Trophoblast cell (in vitro differentiated cells and primary cell): ENCODE data around the gene SCN7A.
A peak's percentile ranks its signal among the peaks of the same experiment; 100 is the strongest.

Experiments
- DNase-seq, 2 donors: peaks; one replicate each; pipeline ENCODE4 v3.0.0-alpha.2; 2016
- H2AFZ ChIP-seq: 2 replicates; pipeline ENCODE4 v1.6.1; 2013; ENCODE audit warnings: low read length, moderate library complexity, mild to moderate bottlenecking; ENCODE audit not compliant: insufficient read depth, poor library complexity
- H2AK5ac ChIP-seq: 2 replicates; pipeline ENCODE4 v1.6.1; 2013; ENCODE audit warnings: mild to moderate bottlenecking, low read length
- H2BK120ac ChIP-seq: 2 replicates; pipeline ENCODE4 v1.6.1; 2013; ENCODE audit warnings: low read length, mild to moderate bottlenecking, moderate library complexity; ENCODE audit not compliant: insufficient read depth, poor library complexity
- H2BK12ac ChIP-seq: 2 replicates; pipeline ENCODE4 v1.6.1; 2013; ENCODE audit warnings: mild to moderate bottlenecking, low read length, moderate library complexity
- H2BK5ac ChIP-seq: 2 replicates; pipeline ENCODE4 v1.6.1; 2013; ENCODE audit warnings: low read length, low read depth, moderate library complexity, mild to moderate bottlenecking; ENCODE audit not compliant: poor library complexity
- H3K14ac ChIP-seq: 2 replicates; pipeline ENCODE4 v1.6.1; 2013; ENCODE audit warnings: mild to moderate bottlenecking, low read length
- H3K18ac ChIP-seq: 2 replicates; pipeline ENCODE4 v1.6.1; 2013; ENCODE audit warnings: mild to moderate bottlenecking, low read length
- H3K23ac ChIP-seq: 2 replicates; pipeline ENCODE4 v1.6.1; 2013; ENCODE audit warnings: low read length
- H3K27ac ChIP-seq: 2 replicates; pipeline ENCODE4 v1.5.1; 2013; ENCODE audit warnings: low read depth, mild to moderate bottlenecking, inconsistent platforms, low read length, moderate library complexity
- H3K27me3 ChIP-seq: 2 replicates; pipeline ENCODE4 v1.6.1; 2013; ENCODE audit warnings: inconsistent platforms, mild to moderate bottlenecking, low read length, moderate library complexity; ENCODE audit not compliant: insufficient read depth
- H3K36me3 ChIP-seq, 2 experiments: 1 replicate in 1 of 2; 2 replicates in 1 of 2; pipeline ENCODE4 v1.6.1; 2013; ENCODE audit warnings: low read length in 2 of 2, mild to moderate bottlenecking in 2 of 2, moderate library complexity in 1 of 2; ENCODE audit not compliant: insufficient read depth in 2 of 2, control insufficient read depth in 1 of 2
- H3K4ac ChIP-seq: 2 replicates; pipeline ENCODE4 v1.6.1; 2013; ENCODE audit warnings: low read depth, mild to moderate bottlenecking, low read length, moderate library complexity
- H3K4me1 ChIP-seq, 2 experiments: 1 replicate in 1 of 2; 2 replicates in 1 of 2; pipeline ENCODE4 v1.6.1; 2013; ENCODE audit warnings: low read length in 2 of 2, mild to moderate bottlenecking in 2 of 2, moderate library complexity in 1 of 2; ENCODE audit not compliant: insufficient read depth in 2 of 2, control insufficient read depth in 1 of 2
- H3K4me2 ChIP-seq: 2 replicates; pipeline ENCODE4 v1.6.1; 2013; ENCODE audit warnings: inconsistent platforms, mild to moderate bottlenecking, low read length, moderate library complexity
- H3K4me3 ChIP-seq: 2 replicates; pipeline ENCODE4 v1.5.1; 2013; ENCODE audit warnings: mild to moderate bottlenecking, low read depth, low read length, inconsistent platforms
- H3K79me1 ChIP-seq: one replicate; pipeline ENCODE4 v1.6.1; 2013; ENCODE audit warnings: low read length
- H3K79me2 ChIP-seq: 2 replicates; pipeline ENCODE4 v1.6.1; 2013; ENCODE audit warnings: low read length, mild to moderate bottlenecking; ENCODE audit not compliant: control insufficient read depth, insufficient read depth, poor library complexity
- H3K9ac ChIP-seq: 2 replicates; pipeline ENCODE4 v1.6.1; 2013; ENCODE audit warnings: mild to moderate bottlenecking, low read length
- H3K9me3 ChIP-seq: 2 replicates; pipeline ENCODE4 v1.6.1; 2013; ENCODE audit warnings: low read depth, mild to moderate bottlenecking, control low read depth, inconsistent platforms, low read length; ENCODE audit not compliant: insufficient read depth
- H4K12ac ChIP-seq: 2 replicates; pipeline ENCODE4 v1.6.1; 2013; ENCODE audit warnings: low read depth, mild to moderate bottlenecking, low read length, moderate library complexity
- H4K8ac ChIP-seq: 2 replicates; pipeline ENCODE4 v1.6.1; 2013; ENCODE audit warnings: low read depth, mild to moderate bottlenecking, low read length, moderate library complexity
- H4K91ac ChIP-seq: one replicate; pipeline ENCODE4 v1.6.1; 2013; ENCODE audit warnings: low read depth, mild to moderate bottlenecking, low read length, moderate library complexity
- WGBS: extraction: QIAGEN DNeasy Blood & Tissue Kit; methylation state at CpG from one replicate; pipeline ENCODE4 v1.1.7; 2013; ENCODE audit warnings: missing lambda C conversion rate; ENCODE audit not compliant: insufficient read length, insufficient coverage; ENCODE audit errors: extremely low coverage; 5-methylcytosine and 5-hydroxymethylcytosine counted together

Gene SCN7A

GRCh38 chr2:166487171-166487570 is 6.9 kb downstream of the SCN7A start:
- no peak overlapping the region for H3K18ac ChIP-seq
- DNase-seq = no peak
- no peaks in the 10 kb centered on the region for H3K4me1 ChIP-seq
- no peak overlapping the region for H4K8ac ChIP-seq
- H2BK5ac ChIP-seq = no peak overlapping the region
- no peak overlapping the region for H3K4me2 ChIP-seq
- no CpG with 5 or more reads among the region's 1 CpG for WGBS
- no peaks in the 10 kb centered on the region for H3K27me3 ChIP-seq
- H3K9me3 ChIP-seq = no peaks in the 10 kb centered on the region
- H3K79me1 ChIP-seq = no peaks in the 10 kb centered on the region
- H4K91ac ChIP-seq = no peak overlapping the region
- H2BK12ac ChIP-seq = no peak overlapping the region
- H3K14ac ChIP-seq = no peak overlapping the region
- no peak overlapping the region for H2AFZ ChIP-seq
- H2BK120ac ChIP-seq = no peak overlapping the region
- H3K23ac ChIP-seq = no peak overlapping the region
- H2AK5ac ChIP-seq = no peak overlapping the region
- H3K79me2 ChIP-seq = no peaks in the 10 kb centered on the region
- no peaks in the 10 kb centered on the region for H3K36me3 ChIP-seq
- H3K4me3 ChIP-seq = no peak overlapping the region
- no peak overlapping the region for H3K27ac ChIP-seq
- H3K9ac ChIP-seq = no peak overlapping the region
- no peak overlapping the region for H3K4ac ChIP-seq
- no peak overlapping the region for H4K12ac ChIP-seq

- H3K4me3 ChIP-seq = no peak overlapping the region
- DNase-seq = no peak
- H3K27me3 ChIP-seq = no peaks in the 10 kb centered on the region
- no peaks in the 10 kb centered on the region for H3K9me3 ChIP-seq
- H3K79me1 ChIP-seq = no peaks in the 10 kb centered on the region
- H2BK5ac ChIP-seq = no peak overlapping the region
- H3K79me2 ChIP-seq = no peaks in the 10 kb centered on the region
- no peak overlapping the region for H3K27ac ChIP-seq
- no peak overlapping the region for H3K4ac ChIP-seq
- no peaks in the 10 kb centered on the region for H3K4me1 ChIP-seq
- no peak overlapping the region for H4K12ac ChIP-seq
- H3K14ac ChIP-seq = no peak overlapping the region
- no peak overlapping the region for H2BK120ac ChIP-seq
- H3K36me3 ChIP-seq = no peaks in the 10 kb centered on the region
- WGBS = no CpG with 5 or more reads among the region's 5 CpGs
- H4K8ac ChIP-seq = no peak overlapping the region
- no peak overlapping the region for H2AK5ac ChIP-seq
- no peak overlapping the region for H3K4me2 ChIP-seq
- H3K18ac ChIP-seq = no peak overlapping the region
- no peak overlapping the region for H2AFZ ChIP-seq
- no peak overlapping the region for H2BK12ac ChIP-seq
- H4K91ac ChIP-seq = no peak overlapping the region
- no peak overlapping the region for H3K23ac ChIP-seq
- no peak overlapping the region for H3K9ac ChIP-seq
These were observed 8.4 kb downstream of the SCN7A start for GRCh38 chr2:166485558-166486178.

- H2BK12ac ChIP-seq = no peak overlapping the region
- H2AK5ac ChIP-seq = no peak overlapping the region
- no peak for DNase-seq
- no peak overlapping the region for H3K4ac ChIP-seq
- no peak overlapping the region for H3K9ac ChIP-seq
- H3K27ac ChIP-seq = no peak overlapping the region
- H3K27me3 ChIP-seq = no peaks in the 10 kb centered on the region
- no peaks in the 10 kb centered on the region for H3K9me3 ChIP-seq
- no peaks in the 10 kb centered on the region for H3K36me3 ChIP-seq
- H2BK120ac ChIP-seq = no peak overlapping the region
- no peak overlapping the region for H3K18ac ChIP-seq
- no peaks in the 10 kb centered on the region for H3K79me2 ChIP-seq
- H3K79me1 ChIP-seq = no peaks in the 10 kb centered on the region
- H3K4me3 ChIP-seq = no peak overlapping the region
- H3K4me2 ChIP-seq = no peak overlapping the region
- no peak overlapping the region for H4K12ac ChIP-seq
- WGBS = no CpG with 5 or more reads among the region's 2 CpGs
- H4K8ac ChIP-seq = no peak overlapping the region
- no peak overlapping the region for H4K91ac ChIP-seq
- no peak overlapping the region for H3K23ac ChIP-seq
- H2AFZ ChIP-seq = no peak overlapping the region
- no peak overlapping the region for H3K14ac ChIP-seq
- H3K4me1 ChIP-seq = no peaks in the 10 kb centered on the region
- no peak overlapping the region for H2BK5ac ChIP-seq
These were observed 21.7 kb downstream of the SCN7A start for GRCh38 chr2:166472332-166472731.

GRCh38 chr2:166468124-166469024 is 25.7 kb downstream of the SCN7A start:
- Histone ChIP-seq H3K36me3 (no peaks in the 10 kb centered on the region), H3K4ac (no peak overlapping the region), H3K14ac (no peak overlapping the region), H3K4me3 (no peak overlapping the region), H3K9ac (no peak overlapping the region), H4K12ac (no peak overlapping the region), H4K8ac (no peak overlapping the region), H3K79me1 (no peaks in the 10 kb centered on the region), H2AFZ (no peak overlapping the region), H3K27ac (no peak overlapping the region), H3K23ac (no peak overlapping the region), H3K79me2 (no peaks in the 10 kb centered on the region), H3K4me2 (no peak overlapping the region), H2BK12ac (no peak overlapping the region), H3K9me3 (no peaks in the 10 kb centered on the region), H2AK5ac (no peak overlapping the region), H3K27me3 (no peaks in the 10 kb centered on the region), H3K18ac (no peak overlapping the region), H3K4me1 (no peaks in the 10 kb centered on the region), H2BK120ac (no peak overlapping the region), H2BK5ac (no peak overlapping the region), H4K91ac (no peak overlapping the region)
- peak in 1 of 2 donors; percentile 63 for DNase-seq
- no CpG with 5 or more reads among the region's 5 CpGs for WGBS
